AG04449 (cell line): ENCODE data around the gene PSME1.
"Not testable (repeated sequence)": the region's sequence is repeated elsewhere in the genome, so short reads cannot be mapped to it uniquely, and the experiment has no call there.

Experiments
- CTCF ChIA-PET: fragments of 350-600 bp; formaldehyde crosslinking; extraction: SDS; loops from one replicate; lab custom pipeline; 2021; ENCODE audit warnings: antibody characterized with exemption; lab: Yijun Ruan, JAX
- POLR2A ChIA-PET: fragments of 400-600, 350-600 bp; formaldehyde crosslinking; extraction: SDS; loops from one replicate; lab custom pipeline; 2020; ENCODE audit warnings: antibody characterized with exemption, inconsistent platforms; lab: Yijun Ruan, JAX
- DNase-seq: peaks from one replicate; pipeline ENCODE4 v3.0.0-alpha.2; 2010; ENCODE audit warnings: low read depth, low spot score
- H3K4me3 ChIP-seq: 2 replicates; pipeline ENCODE4 v1.5.1; 2011; ENCODE audit warnings: low read depth, mild to moderate bottlenecking, control low read depth, low read length
- CTCF ChIP-seq: IDR thresholded peaks from one replicate; pipeline ENCODE4 v1.5.1; 2011; ENCODE audit warnings: mild to moderate bottlenecking, moderate library complexity, low read length, control low read depth, inconsistent platforms; ENCODE audit not compliant: insufficient read depth; ENCODE audit errors: missing control alignments

PSME1 gene

GRCh38 chr14:24100982-24101494, 35.0 kb upstream of the PSME1 start:
- no peak for DNase-seq
- no peak for TF ChIP-seq CTCF
- POLR2A ChIA-PET, result interaction anchor here (1.9 kb wide), 1 partner anchor 13 kb away, joined by 5 read pairs; the partner anchor contains the start of genes DCAF11 and NRL
- CTCF ChIA-PET, result interaction anchor here (1.7 to 1.9 kb wide), 2 partner anchors 10 to 42 kb away, joined by 5 to 11 read pairs; no protein-coding TSS in a partner anchor
- H3K4me3 ChIP-seq, result no peak overlapping the region

GRCh38 chr14:24102357-24103048, 33.5 kb upstream of the PSME1 start:
- DNase-seq, result no peak
- H3K4me3 ChIP-seq, result no peak overlapping the region
- TF ChIP-seq CTCF, result no peak
- ChIA-PET CTCF (interaction anchor here (0.9 to 1.5 kb wide), 6 partner anchors 8 to 195 kb away, joined by 3 to 10 read pairs (median 3); partner anchors contain the start of gene IRF9), POLR2A (interaction anchor here (0.7 to 3.0 kb wide), 4 partner anchors 8 to 33 kb away, joined by 3 to 15 read pairs (median 4); partner anchors contain the start of genes DCAF11, NRL and PCK2)

- CTCF ChIA-PET, result interaction anchor here (1.0 to 7.7 kb wide), 4 partner anchors 9 to 47 kb away, joined by 3 to 164 read pairs (median 8); partner anchors contain the start of gene PCK2
- DNase-seq, result no peak
- H3K4me3 ChIP-seq, result no peak overlapping the region
- no peak for TF ChIP-seq CTCF
- POLR2A ChIA-PET, result interaction anchor here (1.4 to 3.0 kb wide), 2 partner anchors 9 to 10 kb away, joined by 4 to 15 read pairs; partner anchors contain the start of genes DCAF11 and PCK2
These were observed 32.5 kb upstream of the PSME1 start for GRCh38 chr14:24103451-24103850.

- not testable (repeated sequence) for H3K4me3 ChIP-seq, DNase-seq
- ChIA-PET CTCF (interaction anchor here (1.2 to 7.7 kb wide), 6 partner anchors 11 to 202 kb away, joined by 3 to 247 read pairs (median 15); partner anchors contain the start of genes CIDEB, IRF9 and PCK2), POLR2A (interaction anchor here (1.1 to 3.9 kb wide), 3 partner anchors 8 to 11 kb away, joined by 3 to 24 read pairs (median 8); partner anchors contain the start of genes DCAF11, NRL and PCK2)
These were observed 30.3 kb upstream of the PSME1 start for GRCh38 chr14:24105609-24106239.

GRCh38 chr14:24106672-24107271, 29.2 kb upstream of the PSME1 start:
- no peak for DNase-seq
- no peak for TF ChIP-seq CTCF
- CTCF ChIA-PET, result interaction anchor here (1.0 to 7.7 kb wide), 11 partner anchors 11 to 54 kb away, joined by 3 to 247 read pairs (median 19); partner anchors contain the start of genes IRF9, PCK2, PSME1 and PSME2
- POLR2A ChIA-PET, result interaction anchor here (2.1 to 3.9 kb wide), 3 partner anchors 7 to 49 kb away, joined by 8 to 24 read pairs (median 20); partner anchors contain the start of genes DCAF11, NRL and PCK2
- no peak overlapping the region for H3K4me3 ChIP-seq

- no peak for DNase-seq
- CTCF ChIA-PET, result interaction anchor here (0.7 to 7.7 kb wide), 24 partner anchors 8 to 200 kb away, joined by 3 to 247 read pairs (median 9); partner anchors contain the start of genes CIDEB, IRF9, PCK2 and PSME1
- no peak overlapping the region for H3K4me3 ChIP-seq
- POLR2A ChIA-PET, result interaction anchor here (0.6 to 3.9 kb wide), 6 partner anchors 11 to 464 kb away, joined by 3 to 24 read pairs (median 4); partner anchors contain the start of gene PCK2
- TF ChIP-seq CTCF, result no peak
These were observed 27.6 kb upstream of the PSME1 start for GRCh38 chr14:24108336-24108874.
